Thyroid gland (tissue), 4 donors: ENCODE results near the gene XKR3. TPM values are rescaled to one million over a fixed set of nuclear protein-coding genes. Genes with fewer than 3 reads are reported as not detected.
"Not testable (repeated sequence)": the region's sequence is repeated elsewhere in the genome, so short reads cannot be mapped to it uniquely, and the experiment has no call there.

ENCODE experiments used
- DNase-seq, 2 donors: peaks; one replicate each; pipeline ENCODE4 v3.0.0-alpha.2; 2019
- H3K27ac ChIP-seq, 3 donors: fragments of 200-600 bp; sonication (generic); 1 replicate in 2 of 3; 2 replicates in 1 of 3; pipeline ENCODE4 v1.5.1; 2016 to 2019; ENCODE audit warnings: mild to moderate bottlenecking in 1 of 3, moderate library complexity in 1 of 3
- H3K27me3 ChIP-seq: fragments of 200-600 bp; sonication (generic); one replicate; pipeline ENCODE4 v1.5.1; 2019
- H3K36me3 ChIP-seq, 2 donors: fragments of 200-600 bp; sonication (generic); one replicate each; pipeline ENCODE4 v1.5.1; 2016 to 2019
- H3K4me1 ChIP-seq, 2 donors: fragments of 200-600 bp; sonication (generic); one replicate each; pipeline ENCODE4 v1.5.1; 2017 to 2019
- H3K4me3 ChIP-seq, 3 donors: fragments of 200-600 bp; sonication (generic); replicated peaks in 1 of 3; 1 replicate in 2 of 3; 2 replicates in 1 of 3; pipeline ENCODE4 v1.5.1; 2016; ENCODE audit warnings: mild to moderate bottlenecking in 1 of 3
- H3K9me3 ChIP-seq: fragments of 200-600 bp; sonication (generic); one replicate; pipeline ENCODE4 v1.5.1; 2017
- POLR2A ChIP-seq, 2 donors: fragments of 450-650 bp; IDR thresholded peaks; one replicate each; pipeline ENCODE4 v1.6.1; 2017; ENCODE audit warnings: antibody characterized with exemption in 2 of 2, mild to moderate bottlenecking in 2 of 2, moderate library complexity in 1 of 2
- WGBS, 2 donors: methylation state at CpG; one replicate each; pipeline ENCODE4 v1.1.5; 2017; 5-methylcytosine and 5-hydroxymethylcytosine counted together
- intact Hi-C: fragments of 100-400 bp; cut with DNase I; formaldehyde crosslinking; loops from one replicate; pipeline ENCODE4 v1.15.1; 2023
- total RNA-seq, 4 donors: library from RNA; depleted of rRNA; stranded (reverse); fragments of >200 nt; gene quantifications; one replicate each; pipeline ENCODE4 v1.2.3, GENCODE V29; 2016
- TF ChIP-seq, protein P1 (sequence below), 6 experiments: fragments of 200-600 bp in 3 of 6; fragments of 450-650 bp in 3 of 6; sonication (generic) in 3 of 6; IDR thresholded peaks; one replicate each; pipeline ENCODE4 v1.5.1; 2016 to 2019; ENCODE audit warnings: antibody characterized with exemption in 6 of 6, mild to moderate bottlenecking in 2 of 6, inconsistent platforms in 1 of 6, moderate library complexity in 1 of 6

The XKR3 gene
- total RNA-seq, 4 donors from 2014 or later = not detected

DNA sequence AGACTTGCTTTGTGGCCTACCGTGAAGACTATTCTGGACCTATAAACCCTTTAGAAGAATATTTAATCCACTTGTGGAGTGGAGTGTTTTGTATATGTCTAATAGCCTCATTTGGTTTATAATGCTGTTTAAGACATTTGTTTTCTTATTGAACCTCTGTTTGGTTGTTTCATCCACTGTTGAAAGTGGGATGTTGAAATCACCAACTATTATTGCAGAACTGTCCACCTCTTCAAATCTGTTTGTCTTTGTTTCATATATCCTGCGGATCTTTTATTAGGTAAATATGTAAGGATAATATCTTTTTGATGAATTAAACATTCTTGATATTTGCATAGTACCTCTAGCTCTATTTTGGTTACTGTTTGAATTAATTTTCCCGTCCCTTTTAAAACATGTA is 49.1 kb downstream of the XKR3 start:
- H3K27me3 ChIP-seq = no peaks in the 10 kb centered on the region
- intact Hi-C loops = no loop called here
- H3K9me3 ChIP-seq = no peaks in the 10 kb centered on the region
- no peaks in the 10 kb centered on the region for H3K36me3 ChIP-seq
- no peak overlapping the region for H3K27ac ChIP-seq
- no peak overlapping the region for H3K4me3 ChIP-seq
- WGBS, 2 donors = 88 to 92% methylated on average over 3 of the region's 3 CpGs
- no peaks in the 10 kb centered on the region for H3K4me1 ChIP-seq
- TF ChIP-seq, protein P1, sequence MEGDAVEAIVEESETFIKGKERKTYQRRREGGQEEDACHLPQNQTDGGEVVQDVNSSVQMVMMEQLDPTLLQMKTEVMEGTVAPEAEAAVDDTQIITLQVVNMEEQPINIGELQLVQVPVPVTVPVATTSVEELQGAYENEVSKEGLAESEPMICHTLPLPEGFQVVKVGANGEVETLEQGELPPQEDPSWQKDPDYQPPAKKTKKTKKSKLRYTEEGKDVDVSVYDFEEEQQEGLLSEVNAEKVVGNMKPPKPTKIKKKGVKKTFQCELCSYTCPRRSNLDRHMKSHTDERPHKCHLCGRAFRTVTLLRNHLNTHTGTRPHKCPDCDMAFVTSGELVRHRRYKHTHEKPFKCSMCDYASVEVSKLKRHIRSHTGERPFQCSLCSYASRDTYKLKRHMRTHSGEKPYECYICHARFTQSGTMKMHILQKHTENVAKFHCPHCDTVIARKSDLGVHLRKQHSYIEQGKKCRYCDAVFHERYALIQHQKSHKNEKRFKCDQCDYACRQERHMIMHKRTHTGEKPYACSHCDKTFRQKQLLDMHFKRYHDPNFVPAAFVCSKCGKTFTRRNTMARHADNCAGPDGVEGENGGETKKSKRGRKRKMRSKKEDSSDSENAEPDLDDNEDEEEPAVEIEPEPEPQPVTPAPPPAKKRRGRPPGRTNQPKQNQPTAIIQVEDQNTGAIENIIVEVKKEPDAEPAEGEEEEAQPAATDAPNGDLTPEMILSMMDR (IDR thresholded peaks at IDR 0.05) = no peak
- no peak for DNase-seq

DNA sequence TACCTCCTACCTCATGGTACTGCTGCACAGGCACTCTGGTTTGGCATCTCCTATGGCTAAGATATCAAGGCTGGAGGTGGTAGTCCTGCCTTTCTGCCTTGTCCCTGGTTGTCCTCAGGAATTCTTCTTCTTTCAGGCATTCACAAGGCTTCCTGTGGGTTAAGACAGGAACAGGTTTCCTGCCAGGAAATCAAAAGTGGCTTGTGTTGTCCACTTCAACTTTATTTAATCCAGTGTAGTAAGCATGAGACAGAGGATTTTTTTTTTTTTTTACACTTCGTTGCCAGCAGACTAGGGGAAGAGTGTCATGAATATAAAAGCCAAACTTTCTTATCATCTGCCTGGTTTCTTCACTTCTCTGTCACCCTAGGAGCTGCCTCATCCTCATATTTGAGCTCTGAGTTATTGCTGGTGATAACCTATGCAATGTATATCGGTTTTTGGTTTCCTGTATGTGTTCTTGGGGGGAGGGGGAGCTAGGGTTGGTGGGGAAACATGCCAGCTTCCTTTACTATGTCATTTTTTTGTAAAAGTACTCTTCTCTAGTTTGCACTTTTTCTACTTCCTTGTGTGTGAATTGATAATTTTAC is 50.2 kb downstream of the XKR3 start:
- Histone ChIP-seq H3K4me3 (no peak overlapping the region), H3K36me3 (no peaks in the 10 kb centered on the region), H3K27me3 (no peaks in the 10 kb centered on the region), H3K9me3 (no peaks in the 10 kb centered on the region), H3K4me1 (no peaks in the 10 kb centered on the region), H3K27ac (no peak overlapping the region)
- WGBS, 2 donors = 23 to 39% methylated on average over 2 of the region's 2 CpGs
- DNase-seq = no peak
- no peak for TF ChIP-seq POLR2A (IDR thresholded peaks at IDR 0.05)
- TF ChIP-seq, protein P1 (IDR thresholded peaks at IDR 0.05) = no peak
- intact Hi-C loops = no loop called here

DNA sequence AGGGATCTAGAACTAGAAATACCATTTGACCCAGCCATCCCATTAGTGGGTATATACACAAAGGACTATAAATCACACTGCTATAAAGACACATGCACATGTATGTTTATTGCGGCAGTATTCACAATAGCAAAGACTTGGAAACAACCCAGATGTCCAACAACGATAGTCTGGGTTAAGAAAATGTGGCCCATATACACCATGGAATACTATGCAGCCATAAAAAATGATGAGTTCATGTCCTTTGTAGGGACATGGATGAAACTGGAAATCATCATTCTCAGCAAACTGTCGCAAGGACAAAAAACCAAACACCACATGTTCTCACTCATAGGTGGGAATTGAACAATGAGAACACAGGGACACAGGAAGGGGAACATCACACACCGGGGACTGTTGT is 53.6 kb downstream of the XKR3 start:
- 87 to 88% methylated on average over 4 of the region's 4 CpGs for WGBS, 2 donors
- intact Hi-C loops, H3K9me3 ChIP-seq, H3K4me1 ChIP-seq, H3K27me3 ChIP-seq, H3K4me3 ChIP-seq, DNase-seq, H3K36me3 ChIP-seq, H3K27ac ChIP-seq: not testable (repeated sequence)

DNA sequence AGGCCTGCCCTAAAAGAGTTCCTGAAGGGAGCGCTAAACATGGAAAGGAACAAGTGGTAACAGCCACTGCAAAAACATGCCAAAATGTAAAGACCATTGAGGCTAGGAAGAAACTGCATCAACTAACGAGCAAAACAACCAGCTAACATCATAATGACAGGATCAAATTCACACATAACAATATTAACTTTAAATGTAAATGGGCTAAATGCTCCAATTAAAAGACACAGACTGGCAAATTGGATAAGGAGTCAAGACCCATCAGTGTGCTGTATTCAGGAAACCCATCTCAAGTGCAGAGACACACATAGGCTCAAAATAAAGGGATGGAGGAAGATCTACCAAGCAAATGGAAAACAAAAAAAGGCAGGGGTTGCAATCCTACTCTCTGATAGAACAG is 57.3 kb downstream of the XKR3 start:
- H3K27ac ChIP-seq, H3K9me3 ChIP-seq, H3K36me3 ChIP-seq, H3K4me1 ChIP-seq, intact Hi-C loops, H3K27me3 ChIP-seq, DNase-seq, H3K4me3 ChIP-seq: not testable (repeated sequence)
- WGBS, 2 donors = 76 to 92% methylated on average over 2 of the region's 2 CpGs

DNA sequence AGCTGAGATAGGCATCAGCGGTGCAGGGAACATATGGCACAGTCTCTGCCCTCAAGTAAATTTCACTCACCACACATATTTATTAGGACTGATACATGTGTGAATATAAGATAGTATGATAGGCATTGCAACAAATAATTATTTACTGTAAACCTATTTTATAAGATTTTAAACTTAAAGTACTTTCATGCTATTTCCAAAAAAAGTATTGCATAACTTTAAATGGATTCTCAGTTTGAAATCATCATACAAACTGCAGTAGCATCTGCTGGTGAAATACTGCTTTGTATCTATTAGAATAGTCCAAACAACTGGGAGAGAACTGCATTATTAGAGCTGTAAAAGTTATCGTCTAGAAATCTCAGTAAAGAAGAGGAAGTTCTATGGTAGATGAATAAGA is 63.0 kb downstream of the XKR3 start:
- H3K36me3 ChIP-seq, DNase-seq, H3K4me3 ChIP-seq, H3K27ac ChIP-seq, H3K27me3 ChIP-seq, intact Hi-C loops, H3K4me1 ChIP-seq, H3K9me3 ChIP-seq: not testable (repeated sequence)
- WGBS, 2 donors = 91 to 95% methylated on average over 2 of the region's 2 CpGs

DNA sequence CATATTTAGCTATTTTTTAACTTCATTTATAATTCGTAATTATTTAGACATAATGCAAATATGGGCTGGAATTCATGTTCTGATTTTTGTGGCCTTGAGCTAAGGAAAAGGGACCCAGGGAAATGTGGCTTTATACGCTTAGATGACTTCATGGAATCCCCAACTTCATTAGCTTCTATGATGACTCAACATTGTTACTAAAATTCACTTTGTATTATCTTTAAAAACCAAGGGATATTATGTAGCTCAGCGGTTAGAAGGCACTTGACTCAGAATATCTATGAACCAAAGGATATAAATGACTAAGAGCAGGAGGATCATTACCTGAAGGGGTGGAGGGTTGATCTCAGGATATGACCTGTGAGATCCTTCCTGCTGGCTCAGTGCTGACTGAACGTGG is 64.8 kb downstream of the XKR3 start:
- 58 to 68% methylated on average over 4 of the region's 4 CpGs for WGBS, 2 donors
- H3K9me3 ChIP-seq, DNase-seq, intact Hi-C loops, H3K4me1 ChIP-seq, H3K36me3 ChIP-seq, H3K4me3 ChIP-seq, H3K27ac ChIP-seq, H3K27me3 ChIP-seq: not testable (repeated sequence)

DNA sequence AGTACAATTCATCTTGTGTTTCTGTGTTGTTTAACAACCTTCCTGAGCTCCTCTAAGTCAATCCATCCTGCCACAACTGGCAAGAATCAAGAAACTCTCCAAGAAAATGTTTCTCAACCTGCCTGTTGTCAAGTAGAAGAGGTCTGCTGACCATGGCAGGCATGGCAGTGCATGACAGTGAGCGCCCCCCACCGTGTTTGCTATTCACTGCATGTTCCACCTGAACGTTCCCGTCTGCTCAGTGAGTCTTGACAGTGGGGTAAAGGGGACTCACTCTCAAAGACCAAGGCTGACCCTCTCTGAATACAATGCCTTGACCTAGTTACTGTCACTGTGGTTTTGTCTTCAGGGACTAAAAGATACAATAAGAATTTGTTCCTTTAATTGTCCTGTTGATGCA is 75.9 kb downstream of the XKR3 start:
- DNase-seq, H3K9me3 ChIP-seq, H3K27ac ChIP-seq, H3K4me3 ChIP-seq, H3K4me1 ChIP-seq, H3K36me3 ChIP-seq, intact Hi-C loops, H3K27me3 ChIP-seq: not testable (repeated sequence)
- WGBS, 2 donors = 35 to 56% methylated on average over 4 of the region's 4 CpGs

DNA sequence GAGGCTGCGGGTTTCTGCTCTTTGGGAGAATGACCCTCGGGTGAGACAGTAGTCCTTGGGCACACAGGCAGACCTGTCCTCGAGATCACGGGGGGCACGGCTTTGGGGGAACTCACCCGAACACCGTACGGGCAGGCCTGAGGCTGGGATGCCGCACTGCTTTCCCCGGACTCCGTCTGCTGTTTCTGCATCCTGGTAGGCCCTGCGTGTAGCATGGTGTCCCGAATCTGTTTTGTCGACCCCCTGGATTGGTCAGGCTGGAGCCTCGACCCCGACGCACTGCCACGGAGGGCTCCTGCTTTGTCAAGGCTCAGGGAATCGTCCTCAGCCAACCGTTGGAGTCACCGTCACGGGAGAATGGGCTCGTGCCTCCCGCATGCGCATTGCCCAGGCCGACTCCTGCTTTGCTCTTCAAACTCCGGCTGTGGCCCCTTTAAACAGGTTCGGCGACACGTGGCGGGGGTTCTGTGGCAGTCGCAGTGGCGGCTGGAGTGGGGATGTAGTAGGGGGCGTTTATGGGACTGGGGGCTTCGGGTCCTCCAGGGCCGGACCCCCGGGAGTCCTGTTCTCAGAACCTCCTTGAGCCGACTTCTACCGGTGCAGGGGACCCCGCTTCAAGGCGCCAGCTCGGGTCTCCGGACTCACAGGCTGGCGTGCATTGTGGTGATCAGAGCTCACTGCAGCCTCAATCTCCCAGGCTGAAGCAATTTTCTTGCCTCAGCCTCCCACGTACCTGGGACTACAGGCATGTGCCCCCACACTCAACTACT is 76.9 kb downstream of the XKR3 start:
- intact Hi-C loops, H3K36me3 ChIP-seq, H3K4me3 ChIP-seq, H3K27me3 ChIP-seq, H3K9me3 ChIP-seq, H3K27ac ChIP-seq, H3K4me1 ChIP-seq, DNase-seq: not testable (repeated sequence)
- 79 to 82% methylated on average over 36 to 44 of the region's 45 CpGs for WGBS, 2 donors

DNA sequence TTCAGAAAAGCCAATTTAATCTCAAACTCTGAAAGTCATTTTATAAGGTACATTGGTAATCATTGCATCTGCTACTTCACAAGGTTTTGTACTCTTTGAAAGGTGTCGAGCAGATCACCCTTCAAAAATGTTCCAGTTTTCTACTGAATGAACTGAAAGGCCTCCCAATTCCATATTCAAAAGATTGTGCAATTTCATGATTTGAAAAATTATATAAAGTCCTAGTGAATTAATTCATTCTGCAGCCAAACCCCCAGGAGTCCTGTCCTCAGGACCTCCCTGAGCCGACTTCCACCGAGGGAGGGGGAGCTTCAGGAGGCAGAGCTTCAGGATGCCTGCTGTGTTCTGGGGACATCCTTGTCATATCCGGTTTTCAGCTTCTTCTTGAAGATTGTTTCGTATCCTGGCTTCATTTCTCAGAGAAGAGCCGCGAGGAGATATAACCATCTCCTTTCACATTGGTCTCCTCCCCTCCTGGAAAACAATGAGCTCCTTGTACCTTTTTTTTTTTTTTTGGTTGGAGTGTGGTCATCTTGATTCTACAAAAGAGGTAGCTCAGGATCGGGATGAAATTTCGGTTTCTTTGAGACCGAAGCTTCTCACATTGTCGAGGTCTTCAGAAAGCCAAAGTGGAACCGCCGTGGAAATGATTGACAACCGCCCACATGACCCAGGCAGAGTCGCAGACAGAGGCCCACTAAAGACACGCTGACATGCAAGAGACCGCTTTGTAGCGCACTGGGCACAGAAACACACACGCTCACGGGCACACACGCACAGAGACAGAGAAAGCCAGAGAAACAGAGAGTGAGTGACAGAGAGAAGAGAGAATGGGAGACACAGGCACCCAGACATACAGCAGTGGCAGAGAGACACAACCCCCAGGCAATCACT is 77.7 kb downstream of the XKR3 start:
- 89 to 91% methylated on average over 21 of the region's 21 CpGs for WGBS, 2 donors
- DNase-seq, H3K9me3 ChIP-seq: not testable (repeated sequence)

DNA sequence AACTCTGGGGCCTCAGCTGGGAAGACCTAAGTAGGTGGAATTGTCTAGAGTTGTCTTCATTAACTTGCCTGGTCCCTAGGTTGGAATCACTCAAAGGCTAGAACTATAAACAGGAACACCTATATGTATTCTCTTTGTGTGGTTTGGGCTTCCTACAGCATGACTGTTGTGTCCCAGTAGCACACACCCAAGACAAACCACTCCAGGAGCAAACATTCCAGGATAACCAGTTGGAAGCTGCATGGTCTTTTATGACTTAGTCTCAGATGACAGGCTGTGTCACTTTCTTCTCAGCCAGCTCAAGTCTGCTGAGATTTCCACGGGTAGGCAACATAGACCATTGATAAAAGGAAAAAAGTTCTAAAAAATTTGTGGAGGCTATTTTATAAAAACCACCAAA is 90.9 kb downstream of the XKR3 start:
- H3K36me3 ChIP-seq, H3K27ac ChIP-seq, intact Hi-C loops, H3K4me1 ChIP-seq, H3K27me3 ChIP-seq, DNase-seq, H3K4me3 ChIP-seq, H3K9me3 ChIP-seq: not testable (repeated sequence)
- WGBS, 2 donors = 53 to 55% methylated on average over 1 of the region's 1 CpG

More for the DNA sequence above, 77.7 kb downstream of the XKR3 start:
- H3K36me3 ChIP-seq, H3K4me1 ChIP-seq, H3K4me3 ChIP-seq, H3K27me3 ChIP-seq, intact Hi-C loops, H3K27ac ChIP-seq: not testable (repeated sequence)
